Measurements from ENCODE around the gene PCGF1. TPM values are rescaled to one million over a fixed set of nuclear protein-coding genes. Genes with fewer than 3 reads are reported as not detected.

Gene PCGF1
- total and polyA plus RNA-seq, 9 of the 15 experiments (the other 6 are each of a cell fraction or from before 2014, with no cell fraction given), result 20.3 to 45.7 (median 29.3) TPM

DNA sequence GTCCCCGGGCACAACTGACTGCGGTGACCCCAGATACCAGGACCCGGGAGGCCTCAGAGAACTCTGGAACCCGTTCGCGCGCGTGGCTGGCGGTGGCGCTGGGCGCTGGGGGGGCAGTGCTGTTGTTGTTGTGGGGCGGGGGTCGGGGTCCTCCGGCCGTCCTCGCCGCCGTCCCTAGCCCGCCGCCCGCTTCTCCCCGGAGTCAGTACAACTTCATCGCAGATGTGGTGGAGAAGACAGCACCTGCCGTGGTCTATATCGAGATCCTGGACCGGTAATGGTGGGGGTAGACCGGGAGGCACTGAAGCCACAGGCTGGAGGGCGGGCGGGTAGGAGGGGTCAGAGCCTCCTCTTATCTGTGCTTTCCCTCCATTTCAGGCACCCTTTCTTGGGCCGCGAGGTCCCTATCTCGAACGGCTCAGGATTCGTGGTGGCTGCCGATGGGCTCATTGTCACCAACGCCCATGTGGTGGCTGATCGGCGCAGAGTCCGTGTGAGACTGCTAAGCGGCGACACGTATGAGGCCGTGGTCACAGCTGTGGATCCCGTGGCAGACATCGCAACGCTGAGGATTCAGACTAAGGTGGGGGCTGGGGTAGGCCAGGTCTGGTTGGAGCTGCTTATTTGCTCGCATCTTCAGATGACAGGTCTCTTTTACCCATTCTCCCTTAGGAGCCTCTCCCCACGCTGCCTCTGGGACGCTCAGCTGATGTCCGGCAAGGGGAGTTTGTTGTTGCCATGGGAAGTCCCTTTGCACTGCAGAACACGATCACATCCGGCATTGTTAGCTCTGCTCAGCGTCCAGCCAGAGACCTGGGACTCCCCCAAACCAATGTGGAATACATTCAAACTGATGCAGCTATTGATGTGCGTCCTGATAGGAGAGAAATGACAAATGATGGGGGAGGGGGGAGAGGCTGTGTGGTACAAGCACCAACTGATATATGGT lies 23.0 kb upstream of the PCGF1 start (continued):
- TF ChIP-seq ZNF695 (CRISPR knock-in tag; IDR thresholded peaks at IDR 0.05) (no peak), ZFPM2 (CRISPR knock-in tag; IDR thresholded peaks at IDR 0.05) (no peak), CTBP1 (IDR thresholded peaks at IDR 0.05; ENCODE audit: borderline replicate concordance) (peak; percentile 69), ERF (CRISPR knock-in tag; IDR thresholded peaks at IDR 0.05) (no peak), PHB2 (IDR thresholded peaks at IDR 0.05; ENCODE audit: low read depth) (no peak), SRSF3 (IDR thresholded peaks at IDR 0.05; ENCODE audit: insufficient read depth, low read length) (0 out of 2 replicates have a peak, but pooled peaks have one; percentile 49), TAF15 (IDR thresholded peaks at IDR 0.05; ENCODE audit: low read depth, low read length) (no peak), TEAD2 (tag; IDR thresholded peaks at IDR 0.05) (no peak), ZSCAN29 (IDR thresholded peaks at IDR 0.05) (no peak), NRF1 (conservative IDR thresholded peaks at IDR 0.05 in 1 of 2, IDR thresholded peaks at IDR 0.05 in 1 of 2) (no peak), CAMTA2 (CRISPR knock-in tag; conservative IDR thresholded peaks at IDR 0.05) (no peak), MECOM (CRISPR knock-in tag; IDR thresholded peaks at IDR 0.05) (no peak), CSDE1 (IDR thresholded peaks at IDR 0.05) (no peak), ZNF384 (IDR thresholded peaks at IDR 0.05; ENCODE audit: low read depth, low read length) (no peak), GABPB1 (CRISPR knock-in tag; IDR thresholded peaks at IDR 0.05) (no peak), NR2F6 (CRISPR knock-in tag; IDR thresholded peaks at IDR 0.05) (no peak), ZNF764 (CRISPR knock-in tag; IDR thresholded peaks at IDR 0.05; ENCODE audit: low read depth) (no peak), ZNF212 (CRISPR knock-in tag; IDR thresholded peaks at IDR 0.05) (no peak), SRSF9 (IDR thresholded peaks at IDR 0.05; ENCODE audit: borderline replicate concordance, low read depth, low read length) (no peak), HSF4 (CRISPR knock-in tag; IDR thresholded peaks at IDR 0.05; ENCODE audit: borderline replicate concordance) (no peak), CREM (IDR thresholded peaks at IDR 0.05; ENCODE audit: low read depth) (peak; percentile 73), MAFK (IDR thresholded peaks at IDR 0.05; ENCODE audit: low read length) (no peak), RB1 (IDR thresholded peaks at IDR 0.05; ENCODE audit: low read depth) (peak; percentile 55; the same call in 1 of the 2 replicates), SMARCE1 (IDR thresholded peaks at IDR 0.05) (no peak)
- TF ChIP-seq, protein P1, sequence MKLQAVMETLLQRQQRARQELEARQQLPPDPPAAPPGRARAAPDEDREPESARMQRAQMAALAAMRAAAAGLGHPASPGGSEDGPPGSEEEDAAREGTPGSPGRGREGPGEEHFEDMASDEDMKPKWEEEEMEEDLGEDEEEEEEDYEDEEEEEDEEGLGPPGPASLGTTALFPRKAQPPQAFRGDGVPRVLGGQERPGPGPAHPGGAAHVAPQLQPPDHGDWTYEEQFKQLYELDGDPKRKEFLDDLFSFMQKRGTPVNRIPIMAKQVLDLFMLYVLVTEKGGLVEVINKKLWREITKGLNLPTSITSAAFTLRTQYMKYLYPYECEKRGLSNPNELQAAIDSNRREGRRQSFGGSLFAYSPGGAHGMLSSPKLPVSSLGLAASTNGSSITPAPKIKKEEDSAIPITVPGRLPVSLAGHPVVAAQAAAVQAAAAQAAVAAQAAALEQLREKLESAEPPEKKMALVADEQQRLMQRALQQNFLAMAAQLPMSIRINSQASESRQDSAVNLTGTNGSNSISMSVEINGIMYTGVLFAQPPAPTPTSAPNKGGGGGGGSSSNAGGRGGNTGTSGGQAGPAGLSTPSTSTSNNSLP (IDR thresholded peaks at IDR 0.05; ENCODE audit: borderline replicate concordance, low read depth, low read length), result no peak
- TF ChIP-seq, protein P2, sequence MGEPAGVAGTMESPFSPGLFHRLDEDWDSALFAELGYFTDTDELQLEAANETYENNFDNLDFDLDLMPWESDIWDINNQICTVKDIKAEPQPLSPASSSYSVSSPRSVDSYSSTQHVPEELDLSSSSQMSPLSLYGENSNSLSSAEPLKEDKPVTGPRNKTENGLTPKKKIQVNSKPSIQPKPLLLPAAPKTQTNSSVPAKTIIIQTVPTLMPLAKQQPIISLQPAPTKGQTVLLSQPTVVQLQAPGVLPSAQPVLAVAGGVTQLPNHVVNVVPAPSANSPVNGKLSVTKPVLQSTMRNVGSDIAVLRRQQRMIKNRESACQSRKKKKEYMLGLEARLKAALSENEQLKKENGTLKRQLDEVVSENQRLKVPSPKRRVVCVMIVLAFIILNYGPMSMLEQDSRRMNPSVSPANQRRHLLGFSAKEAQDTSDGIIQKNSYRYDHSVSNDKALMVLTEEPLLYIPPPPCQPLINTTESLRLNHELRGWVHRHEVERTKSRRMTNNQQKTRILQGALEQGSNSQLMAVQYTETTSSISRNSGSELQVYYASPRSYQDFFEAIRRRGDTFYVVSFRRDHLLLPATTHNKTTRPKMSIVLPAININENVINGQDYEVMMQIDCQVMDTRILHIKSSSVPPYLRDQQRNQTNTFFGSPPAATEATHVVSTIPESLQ (CRISPR knock-in tag; IDR thresholded peaks at IDR 0.05), result 0 out of 2 replicates have a peak, but pooled peaks have one; percentile 76
- TF ChIP-seq, protein P3, sequence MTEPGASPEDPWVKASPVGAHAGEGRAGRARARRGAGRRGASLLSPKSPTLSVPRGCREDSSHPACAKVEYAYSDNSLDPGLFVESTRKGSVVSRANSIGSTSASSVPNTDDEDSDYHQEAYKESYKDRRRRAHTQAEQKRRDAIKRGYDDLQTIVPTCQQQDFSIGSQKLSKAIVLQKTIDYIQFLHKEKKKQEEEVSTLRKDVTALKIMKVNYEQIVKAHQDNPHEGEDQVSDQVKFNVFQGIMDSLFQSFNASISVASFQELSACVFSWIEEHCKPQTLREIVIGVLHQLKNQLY (CRISPR knock-in tag; conservative IDR thresholded peaks at IDR 0.05), result no peak

All from K562 (cell line).